OCI-LY1 (cell line): Measurements from ENCODE around the gene PRPF31.

Source experiments
- H2AFZ ChIP-seq: fragments of 200-600 bp; sonication (generic), shearing (Covaris generic); 2 replicates; pipeline ENCODE4 v1.6.0; 2014; ENCODE audit warnings: antibody characterized with exemption, mild to moderate bottlenecking, low read length
- H3F3A ChIP-seq: fragments of 200-600 bp; sonication (generic), shearing (Covaris generic); 2 replicates; pipeline ENCODE4 v1.6.0; 2014; ENCODE audit warnings: mild to moderate bottlenecking, antibody characterized with exemption, low read length, moderate library complexity; ENCODE audit not compliant: insufficient read depth
- H3K27ac ChIP-seq: fragments of 200-600 bp; sonication (generic); 2 replicates; pipeline ENCODE4 v1.5.1; 2014; ENCODE audit warnings: low read length, mixed run types, mild to moderate bottlenecking, low read depth; ENCODE audit not compliant: poor library complexity, severe bottlenecking
- H3K27me3 ChIP-seq: fragments of 200-600 bp; sonication (generic); 2 replicates; pipeline ENCODE4 v1.6.0; 2014; ENCODE audit warnings: antibody characterized with exemption, mild to moderate bottlenecking, low read length, moderate library complexity; ENCODE audit not compliant: insufficient read depth
- H3K36me3 ChIP-seq: fragments of 200-600 bp; sonication (generic); 2 replicates; pipeline ENCODE4 v1.6.1; 2014; ENCODE audit warnings: mild to moderate bottlenecking, antibody characterized with exemption, low read length, moderate library complexity, mixed read lengths; ENCODE audit not compliant: insufficient read depth
- H3K4me1 ChIP-seq: fragments of 200-600 bp; sonication (generic); 2 replicates; pipeline ENCODE4 v1.5.1; 2014; ENCODE audit warnings: mild to moderate bottlenecking, low read length, moderate library complexity; ENCODE audit not compliant: insufficient read depth, severe bottlenecking
- H3K4me2 ChIP-seq: fragments of 200-600 bp; sonication (generic), shearing (Covaris generic); 2 replicates; pipeline ENCODE4 v1.6.1; 2014; ENCODE audit warnings: low read length
- H3K4me3 ChIP-seq: fragments of 200-600 bp; sonication (generic); 2 replicates; pipeline ENCODE4 v1.5.1; 2014; ENCODE audit warnings: low read length, low read depth, mild to moderate bottlenecking, mixed read lengths; ENCODE audit not compliant: poor library complexity, severe bottlenecking
- H3K79me2 ChIP-seq: fragments of 200-600 bp; shearing (Covaris generic); 2 replicates; pipeline ENCODE4 v1.6.1; 2016; ENCODE audit warnings: mixed run types, low read length, mixed read lengths; ENCODE audit not compliant: insufficient read depth
- H3K9ac ChIP-seq: fragments of 200-600 bp; sonication (generic), shearing (Covaris generic); 2 replicates; pipeline ENCODE4 v1.6.1; 2014; ENCODE audit warnings: mild to moderate bottlenecking, low read length, mixed read lengths
- H3K9me2 ChIP-seq: fragments of 200-600 bp; sonication (generic), shearing (Covaris generic); 2 replicates; pipeline ENCODE4 v1.6.1; 2014; ENCODE audit warnings: low read depth, mild to moderate bottlenecking, low read length, mixed read lengths
- H3K9me3 ChIP-seq: fragments of 200-600 bp; shearing (Covaris generic); 2 replicates; pipeline ENCODE4 v1.6.1; 2014; ENCODE audit warnings: low read length, mixed read lengths
- H4K20me1 ChIP-seq: fragments of 200-600 bp; sonication (generic), shearing (Covaris generic); 2 replicates; pipeline ENCODE4 v1.6.0; 2016; ENCODE audit warnings: mild to moderate bottlenecking, low read length; ENCODE audit not compliant: insufficient read depth
- CTCF ChIP-seq: fragments of 200-600 bp; sonication (generic), shearing (Covaris generic); IDR thresholded peaks from 2 replicates; pipeline ENCODE4 v1.5.1; 2017; ENCODE audit warnings: mild to moderate bottlenecking, antibody characterized with exemption, low read length, moderate library complexity, mixed read lengths
- EZH2 ChIP-seq: fragments of 200-600 bp; sonication (generic), shearing (Covaris generic); IDR thresholded peaks from 2 replicates; pipeline ENCODE4 v1.8.0; 2017; ENCODE audit warnings: borderline replicate concordance, mixed run types, mild to moderate bottlenecking, antibody characterized with exemption, low read length, moderate library complexity, mixed read lengths

The PRPF31 gene

GRCh38 chr19:54149021-54149812 is 33.7 kb downstream of the PRPF31 start:
- no peak overlapping the region for H2AFZ ChIP-seq
- H3K4me2 ChIP-seq, result no peak overlapping the region
- H3K9me2 ChIP-seq, result no peaks in the 10 kb centered on the region
- H3K36me3 ChIP-seq, result peaks cover 98% of the 10 kb centered on the region
- H3K9me3 ChIP-seq, result no peaks in the 10 kb centered on the region
- TF ChIP-seq CTCF (no peak), EZH2 (no peak)
- no peak overlapping the region for H3K4me3 ChIP-seq
- H4K20me1 ChIP-seq, result no peaks in the 10 kb centered on the region
- no peaks in the 10 kb centered on the region for H3F3A ChIP-seq
- no peaks in the 10 kb centered on the region for H3K79me2 ChIP-seq
- H3K27me3 ChIP-seq, result no peaks in the 10 kb centered on the region
- no peak overlapping the region for H3K9ac ChIP-seq
- H3K4me1 ChIP-seq, result no peaks in the 10 kb centered on the region
- no peak overlapping the region for H3K27ac ChIP-seq

- TF ChIP-seq CTCF (no peak), EZH2 (no peak)
- Histone ChIP-seq H3F3A (no peaks in the 10 kb centered on the region), H3K27ac (no peak overlapping the region)
Observed at GRCh38 chr19:54151362-54152035, 35.9 kb downstream of the PRPF31 start.

GRCh38 chr19:54152267-54152666 is 36.7 kb downstream of the PRPF31 start:
- no peaks in the 10 kb centered on the region for H4K20me1 ChIP-seq
- H3K9ac ChIP-seq, result no peak overlapping the region
- H3K79me2 ChIP-seq, result no peaks in the 10 kb centered on the region
- no peak for TF ChIP-seq CTCF
- no peak for TF ChIP-seq EZH2
- H3K36me3 ChIP-seq, result peaks cover 98% of the 10 kb centered on the region
- H2AFZ ChIP-seq, result no peak overlapping the region
- no peaks in the 10 kb centered on the region for H3K9me3 ChIP-seq
- H3K4me1 ChIP-seq, result no peaks in the 10 kb centered on the region
- no peak overlapping the region for H3K4me3 ChIP-seq
- no peaks in the 10 kb centered on the region for H3K9me2 ChIP-seq
- no peak overlapping the region for H3K4me2 ChIP-seq
- no peaks in the 10 kb centered on the region for H3K27me3 ChIP-seq
- no peaks in the 10 kb centered on the region for H3F3A ChIP-seq
- no peak overlapping the region for H3K27ac ChIP-seq

More at GRCh38 chr19:54151362-54152035, 35.9 kb downstream of the PRPF31 start:
- Histone ChIP-seq H3K4me2 (no peak overlapping the region), H3K9me2 (no peaks in the 10 kb centered on the region), H3K79me2 (no peaks in the 10 kb centered on the region), H3K27me3 (no peaks in the 10 kb centered on the region), H4K20me1 (no peaks in the 10 kb centered on the region), H3K4me3 (no peak overlapping the region), H3K9me3 (no peaks in the 10 kb centered on the region), H3K4me1 (no peaks in the 10 kb centered on the region), H2AFZ (no peak overlapping the region), H3K9ac (no peak overlapping the region), H3K36me3 (peaks cover 98% of the 10 kb centered on the region)
